GM23248 (cell line): ENCODE data around the gene DENND4C. TPM values are rescaled to one million over a fixed set of nuclear protein-coding genes. Genes with fewer than 3 reads are reported as not detected.

Source experiments
- DNase-seq: peaks from one replicate; pipeline ENCODE4 v3.0.0-alpha.2; 2015
- H2AFZ ChIP-seq: fragments of 200-600 bp; sonication (generic); 2 replicates; pipeline ENCODE4 v1.6.1; 2016; ENCODE audit warnings: antibody characterized with exemption
- H3F3A ChIP-seq: fragments of 200-600 bp; sonication (generic); 2 replicates; pipeline ENCODE4 v1.6.1; 2016; ENCODE audit warnings: mild to moderate bottlenecking, antibody characterized with exemption, mixed run types; ENCODE audit not compliant: insufficient read depth
- H3K27ac ChIP-seq: fragments of 200-600 bp; sonication (generic); 2 replicates; pipeline ENCODE4 v1.5.1; 2016; ENCODE audit warnings: mild to moderate bottlenecking
- H3K27me3 ChIP-seq: fragments of 200-600 bp; sonication (generic); replicated peaks from 2 replicates; pipeline ENCODE4 v1.6.1; 2016; ENCODE audit warnings: mild to moderate bottlenecking; ENCODE audit not compliant: insufficient read depth
- H3K36me3 ChIP-seq: fragments of 200-600 bp; sonication (generic); 2 replicates; pipeline ENCODE4 v1.6.1; 2016; ENCODE audit warnings: low read depth, mild to moderate bottlenecking
- H3K4me1 ChIP-seq: fragments of 200-600 bp; sonication (generic); 2 replicates; pipeline ENCODE4 v1.6.1; 2016; ENCODE audit warnings: mild to moderate bottlenecking; ENCODE audit not compliant: insufficient read depth
- H3K4me2 ChIP-seq: fragments of 200-600 bp; sonication (generic); one replicate; pipeline ENCODE4 v1.6.1; 2016; ENCODE audit warnings: mild to moderate bottlenecking; ENCODE audit not compliant: unreplicated experiment
- H3K4me3 ChIP-seq: fragments of 200-600 bp; sonication (generic); 2 replicates; pipeline ENCODE4 v1.5.1; 2016; ENCODE audit warnings: mild to moderate bottlenecking
- H3K79me2 ChIP-seq: fragments of 200-600 bp; sonication (generic); 2 replicates; pipeline ENCODE4 v1.6.1; 2016; ENCODE audit warnings: mild to moderate bottlenecking; ENCODE audit not compliant: insufficient read depth
- H3K9ac ChIP-seq: fragments of 200-600 bp; sonication (generic); 2 replicates; pipeline ENCODE4 v1.6.1; 2016; ENCODE audit warnings: mild to moderate bottlenecking
- H3K9me2 ChIP-seq: fragments of 200-600 bp; sonication (generic); 2 replicates; pipeline ENCODE4 v1.6.1; 2016; ENCODE audit warnings: mixed run types, mild to moderate bottlenecking, moderate library complexity; ENCODE audit not compliant: insufficient read depth
- H3K9me3 ChIP-seq: fragments of 200-600 bp; sonication (generic); one replicate; pipeline ENCODE4 v1.6.1; 2017; ENCODE audit warnings: low read depth
- H4K20me1 ChIP-seq: fragments of 200-600 bp; sonication (generic); 2 replicates; pipeline ENCODE4 v1.6.0; 2016; ENCODE audit not compliant: insufficient read depth
- EZH2 ChIP-seq: fragments of 200-600 bp; sonication (generic); IDR thresholded peaks from 2 replicates; pipeline ENCODE4 v1.6.1; 2018; ENCODE audit warnings: antibody characterized with exemption, mild to moderate bottlenecking; ENCODE audit not compliant: insufficient read depth, poor library complexity, severe bottlenecking
- EZH2phosphoT487 ChIP-seq: fragments of 200-600 bp; sonication (generic); IDR thresholded peaks from 2 replicates; pipeline ENCODE4 v1.6.1; 2018; ENCODE audit warnings: antibody characterized with exemption, moderate library complexity, mild to moderate bottlenecking, low read depth; ENCODE audit not compliant: insufficient read depth
- WGBS, 2 experiments: methylation state at CpG; one replicate each; pipeline ENCODE4 v1.1.6; 2015 to 2017; ENCODE audit warnings: low lambda C conversion rate in 2 of 2, low coverage in 1 of 2; ENCODE audit errors: missing lambda C conversion rate in 2 of 2; 5-methylcytosine and 5-hydroxymethylcytosine counted together
- in situ Hi-C: fragments of 300-500 bp; cut with MboI; formaldehyde crosslinking; loops from 2 replicates; pipeline ENCODE4 v1.15.0; 2020
- polyA plus RNA-seq: library from polyadenylated mRNA; unstranded; fragments of >200 nt; fragmentation: Nextera tagmentation; extraction: Ambion mirVana; gene quantifications from 2 replicates; pipeline ENCODE4 v1.2.1, GENCODE V29; 2016
- total RNA-seq: library from RNA; depleted of rRNA; stranded (reverse); fragments of >200 nt; shearing (Covaris generic); gene quantifications from 2 replicates; pipeline ENCODE4 v1.2.3, GENCODE V29; 2014

DENND4C gene
- total and polyA plus RNA-seq, 2 experiments from 2014 or later, result 11.8 to 28.9 TPM

DNA sequence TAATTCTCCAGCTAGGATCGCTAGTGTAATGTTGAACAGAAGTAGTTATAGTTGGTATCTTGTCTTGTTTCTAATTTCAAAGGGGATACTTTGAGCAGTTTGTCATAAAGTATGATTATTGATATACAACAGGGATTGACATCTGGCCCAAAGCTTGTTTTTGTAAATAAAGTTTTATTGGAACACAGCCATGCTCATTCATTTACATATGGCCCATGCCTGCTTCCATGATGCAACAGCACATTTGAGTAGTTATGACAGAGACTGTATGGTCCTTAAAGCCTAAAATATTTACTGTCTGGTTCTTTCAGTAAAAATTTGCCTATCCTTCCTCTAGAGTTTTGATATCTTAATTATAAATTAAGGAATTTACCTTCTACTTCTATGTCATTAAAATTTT is 79.8 kb downstream of the DENND4C start:
- Histone ChIP-seq H3K9ac (no peak overlapping the region), H3K9me2 (no peaks in the 10 kb centered on the region), H3F3A (no peaks in the 10 kb centered on the region), H3K27ac (no peak overlapping the region), H3K36me3 (no peaks in the 10 kb centered on the region), H2AFZ (no peak overlapping the region), H3K27me3 (no peaks in the 10 kb centered on the region), H3K4me1 (no peaks in the 10 kb centered on the region), H3K9me3 (no peaks in the 10 kb centered on the region), H3K4me2 (no peak overlapping the region), H4K20me1 (no peaks in the 10 kb centered on the region), H3K79me2 (peaks cover 13% of the 10 kb centered on the region; the same call in 1 of the 2 replicates), H3K4me3 (no peak overlapping the region)
- TF ChIP-seq EZH2 (no peak), EZH2phosphoT487 (no peak)
- no peak for DNase-seq
- in situ Hi-C loops, result no loop called here
- WGBS, 2 experiments, result 98 to 100% methylated on average over 1 of the region's 1 CpG

DNA sequence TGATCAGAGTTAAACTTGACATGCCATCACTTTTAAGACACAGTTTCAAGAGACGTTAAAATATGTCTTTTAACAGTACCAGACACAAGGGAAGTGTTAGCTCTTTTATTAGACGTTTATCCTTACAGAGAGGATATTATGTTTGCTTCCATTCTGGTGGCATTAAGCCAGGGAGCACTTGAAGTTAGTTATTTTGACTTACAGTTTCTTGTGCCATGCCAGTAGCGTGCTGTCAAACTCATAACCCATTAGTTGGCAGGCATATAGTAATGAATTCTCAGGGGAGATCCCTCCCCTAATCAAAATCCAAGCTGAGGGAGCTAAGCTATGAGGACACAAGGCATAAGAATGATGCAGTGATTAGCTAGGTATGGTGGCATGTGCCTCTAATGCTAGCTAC is 83.1 kb downstream of the DENND4C start:
- Histone ChIP-seq H3K4me2 (no peak overlapping the region), H3K27ac (no peak overlapping the region), H3K79me2 (peaks cover 13% of the 10 kb centered on the region; the same call in 1 of the 2 replicates), H3K36me3 (0 out of 2 replicates have a peak, but pooled peaks cover 3% of the 10 kb centered on the region), H3K9me3 (no peaks in the 10 kb centered on the region), H3K9me2 (no peaks in the 10 kb centered on the region), H3K9ac (no peak overlapping the region), H2AFZ (no peak overlapping the region), H3K4me3 (no peak overlapping the region), H4K20me1 (no peaks in the 10 kb centered on the region), H3K27me3 (no peaks in the 10 kb centered on the region), H3F3A (no peaks in the 10 kb centered on the region), H3K4me1 (no peaks in the 10 kb centered on the region)
- in situ Hi-C loops, result no loop called here
- no peak for TF ChIP-seq EZH2phosphoT487
- TF ChIP-seq EZH2, result no peak
- no peak for DNase-seq
- WGBS, 2 experiments, result 60 to 64% methylated on average over 3 of the region's 3 CpGs

DNA sequence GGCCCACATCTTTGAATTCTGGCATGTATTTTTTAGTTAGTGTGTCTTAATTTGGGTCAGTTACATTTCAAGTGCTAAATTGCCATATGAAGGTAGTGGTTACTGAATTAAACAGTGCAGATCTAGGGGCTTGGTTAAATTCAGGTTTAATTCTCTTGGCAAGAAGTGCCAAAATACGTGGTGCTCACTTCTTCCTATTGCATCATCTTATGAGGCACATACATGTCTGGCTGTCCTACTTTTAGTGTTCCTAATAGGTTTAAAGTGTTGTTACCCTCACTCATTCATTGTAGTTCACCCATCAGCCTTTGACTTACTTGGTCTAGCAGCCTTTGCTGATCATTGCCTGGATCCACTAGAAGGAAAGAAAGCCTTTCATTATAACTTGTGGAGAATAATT is 90.0 kb downstream of the DENND4C start:
- Histone ChIP-seq H3K9me3 (no peaks in the 10 kb centered on the region), H4K20me1 (no peaks in the 10 kb centered on the region), H3K4me2 (no peak overlapping the region), H3F3A (no peaks in the 10 kb centered on the region), H3K36me3 (0 out of 2 replicates have a peak, but pooled peaks cover 4% of the 10 kb centered on the region), H3K9ac (no peak overlapping the region), H3K4me1 (no peaks in the 10 kb centered on the region), H3K4me3 (no peak overlapping the region), H3K27me3 (no peaks in the 10 kb centered on the region), H3K79me2 (0 out of 2 replicates have a peak, but pooled peaks cover 3% of the 10 kb centered on the region), H3K9me2 (no peaks in the 10 kb centered on the region), H3K27ac (no peak overlapping the region), H2AFZ (no peak overlapping the region)
- TF ChIP-seq EZH2 (no peak), EZH2phosphoT487 (no peak)
- in situ Hi-C loops, result no loop called here
- 82 to 97% methylated on average over 1 of the region's 1 CpG for WGBS, 2 experiments
- no peak for DNase-seq

DNA sequence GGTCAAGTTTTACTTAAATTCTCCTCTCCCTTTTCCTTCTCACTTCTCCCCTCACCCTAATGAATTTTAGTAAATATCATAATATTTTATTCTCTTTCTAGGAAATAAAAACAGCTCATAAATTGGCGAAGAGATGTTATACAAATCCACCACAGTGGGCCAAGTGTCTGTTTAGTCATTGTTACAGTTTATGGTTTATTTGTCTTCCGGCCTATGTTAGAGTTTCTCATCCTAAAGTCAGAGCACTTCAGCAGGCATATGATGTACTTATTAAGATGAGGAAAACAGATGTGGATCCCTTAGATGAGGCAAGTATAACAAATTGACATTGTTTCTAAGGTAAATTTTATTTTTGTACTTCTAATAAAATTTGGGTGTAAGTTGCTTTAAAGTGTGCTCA is 101.4 kb downstream of the DENND4C start:
- H3K4me1 ChIP-seq, result no peaks in the 10 kb centered on the region
- in situ Hi-C loops, result no loop called here
- 96 to 100% methylated on average over 2 of the region's 2 CpGs for WGBS, 2 experiments

DNA sequence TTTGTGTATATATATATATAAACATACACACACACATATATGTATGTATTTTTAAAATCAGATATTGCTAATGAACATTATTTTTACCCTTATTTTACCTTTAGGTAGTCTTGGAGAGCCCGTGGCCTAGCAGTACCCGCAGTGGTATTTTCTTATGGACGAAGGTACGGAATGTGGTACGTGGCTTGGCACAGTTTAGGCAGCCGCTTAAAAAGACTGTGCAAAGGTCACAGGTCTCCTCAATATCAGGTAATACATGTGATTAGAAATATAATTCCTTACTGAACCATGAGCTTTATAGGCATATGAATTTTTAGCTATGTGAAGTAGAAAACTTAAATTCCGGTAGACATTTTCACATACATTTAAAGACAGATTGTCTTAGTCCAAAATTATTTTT is 105.7 kb downstream of the DENND4C start:
- Histone ChIP-seq H3K9me2 (no peaks in the 10 kb centered on the region), H3K4me3 (no peak overlapping the region), H4K20me1 (no peaks in the 10 kb centered on the region), H3K4me1 (no peaks in the 10 kb centered on the region), H3K9ac (no peak overlapping the region), H2AFZ (no peak overlapping the region), H3K79me2 (no peaks in the 10 kb centered on the region), H3K27me3 (no peaks in the 10 kb centered on the region), H3F3A (no peaks in the 10 kb centered on the region), H3K9me3 (no peaks in the 10 kb centered on the region), H3K4me2 (no peak overlapping the region), H3K27ac (no peak overlapping the region), H3K36me3 (peaks cover 14% of the 10 kb centered on the region)
- no peak for DNase-seq
- no peak for TF ChIP-seq EZH2phosphoT487
- no peak for TF ChIP-seq EZH2
- 91 to 92% methylated on average over 7 of the region's 7 CpGs for WGBS, 2 experiments
- in situ Hi-C loops, result no loop called here

More for the DNA sequence above, 101.4 kb downstream of the DENND4C start:
- no peaks in the 10 kb centered on the region for H3F3A ChIP-seq
- H3K27ac ChIP-seq, result no peak overlapping the region
- no peak overlapping the region for H3K4me2 ChIP-seq
- TF ChIP-seq EZH2 (no peak), EZH2phosphoT487 (no peak)
- H3K36me3 ChIP-seq, result peaks cover 14% of the 10 kb centered on the region
- no peak for DNase-seq
- H3K27me3 ChIP-seq, result no peaks in the 10 kb centered on the region
- no peaks in the 10 kb centered on the region for H3K9me2 ChIP-seq
- no peaks in the 10 kb centered on the region for H3K79me2 ChIP-seq
- H3K9me3 ChIP-seq, result no peaks in the 10 kb centered on the region
- no peak overlapping the region for H3K9ac ChIP-seq
- H2AFZ ChIP-seq, result no peak overlapping the region
- H4K20me1 ChIP-seq, result no peaks in the 10 kb centered on the region
- no peak overlapping the region for H3K4me3 ChIP-seq
